Ishikawa (cell line): ENCODE measurements around the gene HES1.

Source experiments
- CEBPB ChIP-seq: IDR thresholded peaks from 2 replicates; pipeline ENCODE4 v1.6.1; 2012
- CREB1 ChIP-seq: IDR thresholded peaks from 2 replicates; pipeline ENCODE4 v1.6.1; 2012; ENCODE audit warnings: low read depth
- EGR1 ChIP-seq: IDR thresholded peaks from 2 replicates; pipeline ENCODE4 v1.6.1; 2012
- EP300 ChIP-seq: IDR thresholded peaks from 2 replicates; pipeline ENCODE4 v1.6.1; 2012; ENCODE audit warnings: borderline replicate concordance
- FOXM1 ChIP-seq: IDR thresholded peaks from 2 replicates; pipeline ENCODE4 v1.6.1; 2012; ENCODE audit warnings: low read depth, borderline replicate concordance
- NFIC ChIP-seq: IDR thresholded peaks from 2 replicates; pipeline ENCODE4 v1.6.1; 2012
- RAD21 ChIP-seq: IDR thresholded peaks from 2 replicates; pipeline ENCODE4 v1.6.1; 2012; ENCODE audit warnings: low read depth
- TAF1 ChIP-seq: IDR thresholded peaks from 2 replicates; pipeline ENCODE4 v1.6.1; 2012; ENCODE audit warnings: low read depth, mild to moderate bottlenecking
- TEAD4 ChIP-seq: IDR thresholded peaks from 2 replicates; pipeline ENCODE4 v1.6.1; 2012
- YY1 ChIP-seq: IDR thresholded peaks from 2 replicates; pipeline ENCODE4 v1.6.1; 2012; ENCODE audit warnings: low read depth
- TF ChIP-seq, protein P1 (sequence below): IDR thresholded peaks from 2 replicates; pipeline ENCODE4 v1.6.1; 2012; ENCODE audit warnings: low read depth, mild to moderate bottlenecking
- TF ChIP-seq, protein P2 (sequence below): IDR thresholded peaks from 2 replicates; pipeline ENCODE4 v1.6.1; 2012
- TF ChIP-seq, protein P3 (sequence below): IDR thresholded peaks from 2 replicates; pipeline ENCODE4 v1.6.1; 2012

DNA sequence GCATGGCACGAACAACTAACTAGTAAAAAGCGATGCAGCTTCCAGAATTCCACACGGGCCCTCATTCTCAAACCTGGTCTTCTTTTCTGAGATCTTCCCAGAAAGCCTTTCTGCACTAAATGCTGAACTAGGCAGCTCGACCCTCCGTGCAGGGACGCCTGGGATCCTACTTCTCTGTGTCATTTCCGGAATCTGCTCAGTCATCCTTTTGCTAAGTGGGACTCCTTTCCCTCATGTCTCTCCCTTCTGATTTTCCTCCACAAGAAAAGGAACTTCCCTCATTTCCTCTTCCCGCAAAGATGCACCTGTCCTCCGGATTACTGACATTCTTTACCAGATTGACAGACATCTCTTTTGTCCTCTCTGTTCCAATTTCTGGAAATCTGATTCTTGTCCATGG lies 9.2 kb upstream of the HES1 start:
- TF ChIP-seq, protein P1, sequence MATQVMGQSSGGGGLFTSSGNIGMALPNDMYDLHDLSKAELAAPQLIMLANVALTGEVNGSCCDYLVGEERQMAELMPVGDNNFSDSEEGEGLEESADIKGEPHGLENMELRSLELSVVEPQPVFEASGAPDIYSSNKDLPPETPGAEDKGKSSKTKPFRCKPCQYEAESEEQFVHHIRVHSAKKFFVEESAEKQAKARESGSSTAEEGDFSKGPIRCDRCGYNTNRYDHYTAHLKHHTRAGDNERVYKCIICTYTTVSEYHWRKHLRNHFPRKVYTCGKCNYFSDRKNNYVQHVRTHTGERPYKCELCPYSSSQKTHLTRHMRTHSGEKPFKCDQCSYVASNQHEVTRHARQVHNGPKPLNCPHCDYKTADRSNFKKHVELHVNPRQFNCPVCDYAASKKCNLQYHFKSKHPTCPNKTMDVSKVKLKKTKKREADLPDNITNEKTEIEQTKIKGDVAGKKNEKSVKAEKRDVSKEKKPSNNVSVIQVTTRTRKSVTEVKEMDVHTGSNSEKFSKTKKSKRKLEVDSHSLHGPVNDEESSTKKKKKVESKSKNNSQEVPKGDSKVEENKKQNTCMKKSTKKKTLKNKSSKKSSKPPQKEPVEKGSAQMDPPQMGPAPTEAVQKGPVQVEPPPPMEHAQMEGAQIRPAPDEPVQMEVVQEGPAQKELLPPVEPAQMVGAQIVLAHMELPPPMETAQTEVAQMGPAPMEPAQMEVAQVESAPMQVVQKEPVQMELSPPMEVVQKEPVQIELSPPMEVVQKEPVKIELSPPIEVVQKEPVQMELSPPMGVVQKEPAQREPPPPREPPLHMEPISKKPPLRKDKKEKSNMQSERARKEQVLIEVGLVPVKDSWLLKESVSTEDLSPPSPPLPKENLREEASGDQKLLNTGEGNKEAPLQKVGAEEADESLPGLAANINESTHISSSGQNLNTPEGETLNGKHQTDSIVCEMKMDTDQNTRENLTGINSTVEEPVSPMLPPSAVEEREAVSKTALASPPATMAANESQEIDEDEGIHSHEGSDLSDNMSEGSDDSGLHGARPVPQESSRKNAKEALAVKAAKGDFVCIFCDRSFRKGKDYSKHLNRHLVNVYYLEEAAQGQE: no peak
- TF ChIP-seq NFIC (no peak), EGR1 (no peak), TAF1 (no peak), TEAD4 (no peak), CREB1 (no peak), RAD21 (no peak), CEBPB (no peak), YY1 (no peak), EP300 (no peak), FOXM1 (no peak)
- TF ChIP-seq, protein P2, sequence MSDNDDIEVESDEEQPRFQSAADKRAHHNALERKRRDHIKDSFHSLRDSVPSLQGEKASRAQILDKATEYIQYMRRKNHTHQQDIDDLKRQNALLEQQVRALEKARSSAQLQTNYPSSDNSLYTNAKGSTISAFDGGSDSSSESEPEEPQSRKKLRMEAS: no peak
- TF ChIP-seq, protein P3, sequence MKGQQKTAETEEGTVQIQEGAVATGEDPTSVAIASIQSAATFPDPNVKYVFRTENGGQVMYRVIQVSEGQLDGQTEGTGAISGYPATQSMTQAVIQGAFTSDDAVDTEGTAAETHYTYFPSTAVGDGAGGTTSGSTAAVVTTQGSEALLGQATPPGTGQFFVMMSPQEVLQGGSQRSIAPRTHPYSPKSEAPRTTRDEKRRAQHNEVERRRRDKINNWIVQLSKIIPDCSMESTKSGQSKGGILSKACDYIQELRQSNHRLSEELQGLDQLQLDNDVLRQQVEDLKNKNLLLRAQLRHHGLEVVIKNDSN: no peak
